ENCODE data around the gene CLDN24. TPM values are rescaled to one million over a fixed set of nuclear protein-coding genes. Genes with fewer than 3 reads are reported as not detected.

Gene CLDN24
- total RNA-seq, 3 donors from 2014 or later, result not detected

DNA sequence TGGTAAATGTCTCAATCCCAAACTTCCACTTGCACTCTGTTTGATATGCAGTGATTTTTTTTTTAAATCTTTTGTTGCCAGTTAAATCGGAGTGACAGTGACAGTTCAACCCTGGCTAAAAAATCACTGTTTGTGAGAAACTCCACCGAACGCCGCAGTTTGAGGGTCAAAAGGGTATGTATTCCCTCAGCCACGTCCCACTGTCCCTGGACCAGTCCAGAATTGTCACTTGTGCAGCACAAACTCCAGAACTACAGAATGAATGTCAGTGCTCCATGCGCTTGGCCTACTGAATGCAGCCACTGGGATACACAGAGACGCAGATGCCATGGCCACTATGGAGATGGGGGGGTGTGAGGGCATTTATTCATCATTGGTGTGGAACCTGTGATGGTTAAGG is 36.3 kb downstream of the CLDN24 start:
- H3K4me1 ChIP-seq, result no peaks in the 10 kb centered on the region
- no peak overlapping the region for H3K4me3 ChIP-seq
- no peak overlapping the region for H3K27ac ChIP-seq
- no peaks in the 10 kb centered on the region for H3K27me3 ChIP-seq
- no peak for DNase-seq (ENCODE audit: low spot score in 2 of 2)
- H3K9me3 ChIP-seq, result no peaks in the 10 kb centered on the region
- TF ChIP-seq, protein P1, sequence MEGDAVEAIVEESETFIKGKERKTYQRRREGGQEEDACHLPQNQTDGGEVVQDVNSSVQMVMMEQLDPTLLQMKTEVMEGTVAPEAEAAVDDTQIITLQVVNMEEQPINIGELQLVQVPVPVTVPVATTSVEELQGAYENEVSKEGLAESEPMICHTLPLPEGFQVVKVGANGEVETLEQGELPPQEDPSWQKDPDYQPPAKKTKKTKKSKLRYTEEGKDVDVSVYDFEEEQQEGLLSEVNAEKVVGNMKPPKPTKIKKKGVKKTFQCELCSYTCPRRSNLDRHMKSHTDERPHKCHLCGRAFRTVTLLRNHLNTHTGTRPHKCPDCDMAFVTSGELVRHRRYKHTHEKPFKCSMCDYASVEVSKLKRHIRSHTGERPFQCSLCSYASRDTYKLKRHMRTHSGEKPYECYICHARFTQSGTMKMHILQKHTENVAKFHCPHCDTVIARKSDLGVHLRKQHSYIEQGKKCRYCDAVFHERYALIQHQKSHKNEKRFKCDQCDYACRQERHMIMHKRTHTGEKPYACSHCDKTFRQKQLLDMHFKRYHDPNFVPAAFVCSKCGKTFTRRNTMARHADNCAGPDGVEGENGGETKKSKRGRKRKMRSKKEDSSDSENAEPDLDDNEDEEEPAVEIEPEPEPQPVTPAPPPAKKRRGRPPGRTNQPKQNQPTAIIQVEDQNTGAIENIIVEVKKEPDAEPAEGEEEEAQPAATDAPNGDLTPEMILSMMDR (IDR thresholded peaks at IDR 0.05), result no peak
- no peak for TF ChIP-seq POLR2A (IDR thresholded peaks at IDR 0.05)
- TF ChIP-seq POLR2AphosphoS5 (IDR thresholded peaks at IDR 0.05), result no peak
- no peaks in the 10 kb centered on the region for H3K36me3 ChIP-seq
- intact Hi-C loops (cut with DNase I; ENCODE audit: low total_unique reads), result no loop called here

- no peaks in the 10 kb centered on the region for H3K9me3 ChIP-seq
- no peak overlapping the region for H3K4me3 ChIP-seq
- no peaks in the 10 kb centered on the region for H3K4me1 ChIP-seq
- H3K36me3 ChIP-seq, result no peaks in the 10 kb centered on the region
- H3K27ac ChIP-seq, result no peak overlapping the region
- intact Hi-C loops (cut with DNase I; ENCODE audit: low total_unique reads), result no loop called here
- no peaks in the 10 kb centered on the region for H3K27me3 ChIP-seq
- DNase-seq (ENCODE audit: low spot score in 2 of 2), result no peak
- TF ChIP-seq POLR2A (IDR thresholded peaks at IDR 0.05) (no peak), POLR2AphosphoS5 (IDR thresholded peaks at IDR 0.05) (no peak)
- TF ChIP-seq, protein P1 (IDR thresholded peaks at IDR 0.05), result no peak
Observed at GRCh38 chr4:183284965-183285364, 37.3 kb downstream of the CLDN24 start.

GRCh38 chr4:183284258-183284785 is 37.9 kb downstream of the CLDN24 start:
- H3K4me1 ChIP-seq, result no peaks in the 10 kb centered on the region
- no peak for DNase-seq (ENCODE audit: low spot score in 2 of 2)
- H3K4me3 ChIP-seq, result no peak overlapping the region
- no peaks in the 10 kb centered on the region for H3K9me3 ChIP-seq
- H3K27ac ChIP-seq, result no peak overlapping the region
- intact Hi-C loops (cut with DNase I; ENCODE audit: low total_unique reads), result no loop called here
- no peaks in the 10 kb centered on the region for H3K36me3 ChIP-seq
- no peaks in the 10 kb centered on the region for H3K27me3 ChIP-seq
- no peak for TF ChIP-seq POLR2AphosphoS5 (IDR thresholded peaks at IDR 0.05)
- TF ChIP-seq, protein P1 (IDR thresholded peaks at IDR 0.05), result no peak
- TF ChIP-seq POLR2A (IDR thresholded peaks at IDR 0.05), result no peak

GRCh38 chr4:183276106-183276505 is 46.1 kb downstream of the CLDN24 start:
- intact Hi-C loops (cut with DNase I; ENCODE audit: low total_unique reads), result no loop called here
- H3K4me1 ChIP-seq, result no peaks in the 10 kb centered on the region
- H3K9me3 ChIP-seq, result peaks cover 0 to 25% of the 10 kb centered on the region in 2 donors
- TF ChIP-seq POLR2A (IDR thresholded peaks at IDR 0.05) (no peak), POLR2AphosphoS5 (IDR thresholded peaks at IDR 0.05) (no peak)
- TF ChIP-seq, protein P1 (IDR thresholded peaks at IDR 0.05), result no peak
- no peak for DNase-seq (ENCODE audit: low spot score in 2 of 2)
- peaks cover 5% of the 10 kb centered on the region for H3K36me3 ChIP-seq
- H3K27ac ChIP-seq, result no peak overlapping the region
- H3K27me3 ChIP-seq, result no peaks in the 10 kb centered on the region
- no peak overlapping the region for H3K4me3 ChIP-seq

- no peaks in the 10 kb centered on the region for H3K4me1 ChIP-seq
- no peak overlapping the region for H3K27ac ChIP-seq
- peaks cover 5% of the 10 kb centered on the region for H3K36me3 ChIP-seq
- intact Hi-C loops (cut with DNase I; ENCODE audit: low total_unique reads), result no loop called here
- no peak for DNase-seq (ENCODE audit: low spot score in 2 of 2)
- TF ChIP-seq POLR2A (IDR thresholded peaks at IDR 0.05), result no peak
- TF ChIP-seq, protein P1 (IDR thresholded peaks at IDR 0.05), result no peak
- no peak for TF ChIP-seq POLR2AphosphoS5 (IDR thresholded peaks at IDR 0.05)
- H3K9me3 ChIP-seq, result peaks cover 0 to 25% of the 10 kb centered on the region in 2 donors
- H3K4me3 ChIP-seq, result no peak overlapping the region
- H3K27me3 ChIP-seq, result no peaks in the 10 kb centered on the region
Observed at GRCh38 chr4:183272384-183272783, 49.8 kb downstream of the CLDN24 start.

Other genes starting within 250 kb of the CLDN24 start
- gene WWC2, start 223.2 kb downstream of the CLDN24 start, total RNA-seq, result 10 to 100 TPM; 37.4 to 40.4 (median 40.3) TPM
- not detected for gene CLDN22, start 2.1 kb downstream of the CLDN24 start, total RNA-seq
- 10 to 100 TPM; 22.2 to 37.3 (median 23.3) TPM for gene CDKN2AIP, start 122.2 kb upstream of the CLDN24 start, total RNA-seq
- 10 to 100 TPM in 2 of 3 donors, 1 to 10 TPM in 1; 7.9 to 23.0 (median 13.8) TPM for gene ING2, start 182.6 kb upstream of the CLDN24 start, total RNA-seq